Gastroesophageal sphincter (tissue), 4 donors: ENCODE data around the gene MAP3K14. TPM values are rescaled to one million over a fixed set of nuclear protein-coding genes. Genes with fewer than 3 reads are reported as not detected.

Experiments used
- ATAC-seq: fragments of 150-250 bp; one replicate; pipeline ENCODE4 v1.9.1; 2016; ENCODE audit warnings: mild to moderate bottlenecking, moderate library complexity
- H3K27ac ChIP-seq, 4 donors: fragments of 200-600 bp; sonication (generic) in 3 of 4; 1 replicate in 3 of 4; 2 replicates in 1 of 4; pipeline ENCODE4 v1.5.1; 2016 to 2019
- H3K27me3 ChIP-seq: fragments of 200-600 bp; sonication (generic); one replicate; pipeline ENCODE4 v1.5.1; 2019
- H3K36me3 ChIP-seq, 2 donors: fragments of 200-600 bp; sonication (generic); one replicate each; pipeline ENCODE4 v1.5.1; 2019; ENCODE audit warnings: control low read depth in 1 of 2
- H3K4me1 ChIP-seq, 3 donors: fragments of 200-600 bp; sonication (generic); 1 replicate in 2 of 3; 2 replicates in 1 of 3; pipeline ENCODE4 v1.5.1; 2016 to 2019; ENCODE audit warnings: control low read depth in 2 of 3
- H3K4me3 ChIP-seq, 2 donors: fragments of 200-600 bp; sonication (generic); one replicate each; pipeline ENCODE4 v1.5.1; 2019; ENCODE audit warnings: mild to moderate bottlenecking in 1 of 2, moderate library complexity in 1 of 2
- H3K9me3 ChIP-seq, 3 donors: fragments of 200-600 bp; sonication (generic); one replicate each; pipeline ENCODE4 v1.5.1; 2017 to 2019; ENCODE audit warnings: control low read depth in 2 of 3
- CTCF ChIP-seq, 4 experiments: fragments of 200-600 bp in 2 of 4; fragments of 450-650 bp in 2 of 4; sonication (generic) in 1 of 4; IDR thresholded peaks; one replicate each; pipeline ENCODE4 v1.5.1; 2017 to 2019; ENCODE audit warnings: antibody characterized with exemption in 4 of 4, mild to moderate bottlenecking in 2 of 4, moderate library complexity in 2 of 4
- EP300 ChIP-seq: sonication (generic); formaldehyde crosslinking; IDR thresholded peaks from one replicate; pipeline ENCODE4 v1.6.1; 2017; ENCODE audit warnings: antibody characterized with exemption, mild to moderate bottlenecking
- POLR2A ChIP-seq, 2 donors: fragments of 450-650 bp; IDR thresholded peaks; one replicate each; pipeline ENCODE4 v1.6.1; 2017; ENCODE audit warnings: antibody characterized with exemption in 2 of 2, mild to moderate bottlenecking in 2 of 2, moderate library complexity in 1 of 2
- POLR2AphosphoS5 ChIP-seq: sonication (generic); formaldehyde crosslinking; IDR thresholded peaks from one replicate; pipeline ENCODE4 v1.6.1; 2017; ENCODE audit warnings: antibody characterized with exemption
- WGBS, 2 donors: methylation state at CpG; one replicate each; pipeline ENCODE4 v1.1.5; 2018; ENCODE audit warnings: low coverage in 1 of 2; 5-methylcytosine and 5-hydroxymethylcytosine counted together
- total RNA-seq, 4 donors: library from RNA; depleted of rRNA; stranded (reverse); fragments of >200 nt; gene quantifications; one replicate each; pipeline ENCODE4 v1.1.0, GENCODE V29; 2016

MAP3K14 gene
- total RNA-seq, 4 donors from 2014 or later = 8.5 to 17.5 (median 13.5) TPM

GRCh38 chr17:45313996-45314740 lies 2.7 kb downstream of the MAP3K14 start:
- ATAC-seq = no peak
- WGBS, 2 donors = 38 to 41% methylated on average over 7 of the region's 7 CpGs
- Histone ChIP-seq H3K27ac (peak overlapping the region; percentile 60 to 98 (median 96)), H3K4me3 (peak overlapping the region in 1 of 2 donors; percentile 82), H3K27me3 (no peaks in the 10 kb centered on the region), H3K9me3 (no peaks in the 10 kb centered on the region), H3K4me1 (peaks cover 26 to 82% (median 57%) of the 10 kb centered on the region in 3 donors), H3K36me3 (peaks cover 0 to 4% of the 10 kb centered on the region in 2 donors)
- TF ChIP-seq EP300 = no peak
- TF ChIP-seq POLR2AphosphoS5 = no peak
- no peak for TF ChIP-seq CTCF (IDR thresholded peaks at IDR 0.05)
- no peak for TF ChIP-seq POLR2A (IDR thresholded peaks at IDR 0.05)

GRCh38 chr17:45313421-45313771 lies 3.4 kb downstream of the MAP3K14 start:
- ATAC-seq = no peak
- H3K27me3 ChIP-seq = no peaks in the 10 kb centered on the region
- H3K4me1 ChIP-seq = peaks cover 26 to 88% (median 65%) of the 10 kb centered on the region in 3 donors
- H3K36me3 ChIP-seq = peaks cover 0 to 6% of the 10 kb centered on the region in 2 donors
- TF ChIP-seq POLR2A (IDR thresholded peaks at IDR 0.05) = no peak
- no peak for TF ChIP-seq POLR2AphosphoS5
- no peak for TF ChIP-seq EP300
- no peak for TF ChIP-seq CTCF (IDR thresholded peaks at IDR 0.05)
- peak overlapping the region; percentile 60 to 98 (median 96) for H3K27ac ChIP-seq
- no peaks in the 10 kb centered on the region for H3K9me3 ChIP-seq
- WGBS, 2 donors = 95% methylated on average over 5 of the region's 5 CpGs; no CpG with 5 or more reads in 1 of the 2 donors
- H3K4me3 ChIP-seq = no peak overlapping the region

GRCh38 chr17:45312477-45313420 lies 4.1 kb downstream of the MAP3K14 start:
- no peak for ATAC-seq
- Histone ChIP-seq H3K27me3 (no peaks in the 10 kb centered on the region), H3K36me3 (peaks cover 0 to 6% of the 10 kb centered on the region in 2 donors), H3K27ac (peak overlapping the region; percentile 60 to 98 (median 96)), H3K4me3 (peak overlapping the region; percentile 2 to 16), H3K9me3 (no peaks in the 10 kb centered on the region), H3K4me1 (peaks cover 32 to 88% (median 70%) of the 10 kb centered on the region in 3 donors)
- 11 to 27% methylated on average over 5 to 6 of the region's 8 CpGs for WGBS, 2 donors
- TF ChIP-seq POLR2A (IDR thresholded peaks at IDR 0.05) (no peak), EP300 (no peak), CTCF (IDR thresholded peaks at IDR 0.05) (no peak), POLR2AphosphoS5 (no peak)

GRCh38 chr17:45311760-45312476 lies 4.9 kb downstream of the MAP3K14 start:
- Histone ChIP-seq H3K4me1 (peaks cover 37 to 93% (median 72%) of the 10 kb centered on the region in 3 donors), H3K4me3 (peak overlapping the region; percentile 2 to 16), H3K9me3 (no peaks in the 10 kb centered on the region), H3K27me3 (no peaks in the 10 kb centered on the region), H3K36me3 (peaks cover 0 to 6% of the 10 kb centered on the region in 2 donors), H3K27ac (peak overlapping the region; percentile 60 to 98 (median 96))
- TF ChIP-seq POLR2AphosphoS5 (peak; percentile 63), EP300 (no peak)
- no peak for ATAC-seq
- WGBS, 2 donors = 7% methylated on average over 4 to 6 of the region's 10 CpGs

GRCh38 chr17:45311401-45311759 lies 5.4 kb downstream of the MAP3K14 start:
- Histone ChIP-seq H3K9me3 (no peaks in the 10 kb centered on the region), H3K4me3 (no peak overlapping the region), H3K27me3 (no peaks in the 10 kb centered on the region), H3K4me1 (peaks cover 42 to 98% (median 78%) of the 10 kb centered on the region in 3 donors), H3K36me3 (peaks cover 0 to 6% of the 10 kb centered on the region in 2 donors), H3K27ac (peak overlapping the region; percentile 60 to 98 (median 96))
- TF ChIP-seq CTCF (IDR thresholded peaks at IDR 0.05) (peak in 2 of 4 experiments; percentile 28 to 43), EP300 (no peak)
- ATAC-seq = no peak
- 38 to 48% methylated on average over 2 to 4 of the region's 4 CpGs for WGBS, 2 donors
